HG03064 (cell line): ENCODE data around the gene BRCA1.
"Not testable (repeated sequence)": the region's sequence is repeated elsewhere in the genome, so short reads cannot be mapped to it uniquely, and the experiment has no call there.

Experiments used
- ATAC-seq: cut with Tn5 transposase; IDR thresholded peaks from one replicate; pipeline ENCODE4 v1.9.1; 2021; ENCODE audit warnings: low read depth; ENCODE audit not compliant: unreplicated experiment

Gene BRCA1

GRCh38 chr17:43070257-43070656 lies 54.9 kb downstream of the BRCA1 start:
- no peak for ATAC-seq

GRCh38 chr17:43069368-43069898 lies 55.7 kb downstream of the BRCA1 start:
- no peak for ATAC-seq

GRCh38 chr17:43068570-43069367 lies 56.4 kb downstream of the BRCA1 start:
- ATAC-seq, result no peak

GRCh38 chr17:43062984-43063638 lies 62.1 kb downstream of the BRCA1 start:
- ATAC-seq, result no peak

- no peak for ATAC-seq
These were observed 69.1 kb downstream of the BRCA1 start for GRCh38 chr17:43056051-43056450.

GRCh38 chr17:43053008-43053407 lies 72.2 kb downstream of the BRCA1 start:
- not testable (repeated sequence) for ATAC-seq

- no peak for ATAC-seq
These were observed 73.2 kb downstream of the BRCA1 start for GRCh38 chr17:43051969-43052368.

GRCh38 chr17:43044024-43044423 lies 81.1 kb downstream of the BRCA1 start:
- no peak for ATAC-seq

GRCh38 chr17:43043307-43043706 lies 81.9 kb downstream of the BRCA1 start:
- no peak for ATAC-seq

GRCh38 chr17:43042025-43042628 lies 83.0 kb downstream of the BRCA1 start:
- no peak for ATAC-seq

- no peak for ATAC-seq
These were observed 84.5 kb downstream of the BRCA1 start for GRCh38 chr17:43040655-43041054.

GRCh38 chr17:43039646-43040045 lies 85.5 kb downstream of the BRCA1 start:
- ATAC-seq, result no peak

GRCh38 chr17:43034894-43035293 lies 90.3 kb downstream of the BRCA1 start:
- no peak for ATAC-seq

- no peak for ATAC-seq
These were observed 90.9 kb downstream of the BRCA1 start for GRCh38 chr17:43033948-43034881.

GRCh38 chr17:43031666-43032065 lies 93.5 kb downstream of the BRCA1 start:
- ATAC-seq, result no peak

- ATAC-seq, result no peak
These were observed 94.9 kb downstream of the BRCA1 start for GRCh38 chr17:43030137-43030767.

- ATAC-seq, result no peak
These were observed 96.8 kb downstream of the BRCA1 start for GRCh38 chr17:43028221-43028861.

- no peak for ATAC-seq
These were observed 97.8 kb downstream of the BRCA1 start for GRCh38 chr17:43027091-43028032.
